SK-N-SH treated with all-trans-retinoic acid at 6 μM for 48 hours (cell line): ENCODE data around the gene DNAI4.

Experiments used
- CREB5 ChIP-seq: fragments of 250-450 bp; sonication (Bioruptor Pico); IDR thresholded peaks from 2 replicates; pipeline ENCODE4 v1.5.1; 2020; ENCODE audit warnings: low read depth, mild to moderate bottlenecking, moderate library complexity
- CSDC2 ChIP-seq: fragments of 250-450 bp; sonication (Bioruptor Pico); IDR thresholded peaks from 2 replicates; pipeline ENCODE4 v1.5.0; 2020; ENCODE audit warnings: mild to moderate bottlenecking, moderate library complexity
- ESRRG ChIP-seq: fragments of 250-450 bp; sonication (Bioruptor Pico); IDR thresholded peaks from 2 replicates; pipeline ENCODE4 v1.6.1; 2021; ENCODE audit warnings: mild to moderate bottlenecking
- GLIS3 ChIP-seq: fragments of 250-450 bp; sonication (Bioruptor Pico); IDR thresholded peaks from 2 replicates; pipeline ENCODE4 v1.5.0; 2020; ENCODE audit warnings: mild to moderate bottlenecking, moderate library complexity
- ISL1 ChIP-seq: fragments of 250-450 bp; sonication (Bioruptor Pico); IDR thresholded peaks from 2 replicates; pipeline ENCODE4 v2.1.2; 2022; ENCODE audit warnings: mild to moderate bottlenecking, moderate library complexity
- OSR1 ChIP-seq: fragments of 250-450 bp; sonication (Bioruptor Pico); IDR thresholded peaks from 2 replicates; pipeline ENCODE4 v1.8.0; 2022; ENCODE audit warnings: moderate library complexity, mild to moderate bottlenecking, inconsistent platforms
- TOX ChIP-seq: fragments of 250-450 bp; sonication (Bioruptor Pico); IDR thresholded peaks from 2 replicates; pipeline ENCODE4 v1.8.0; 2021; ENCODE audit warnings: mild to moderate bottlenecking, moderate library complexity, borderline replicate concordance
- ZFP3 ChIP-seq: fragments of 250-450 bp; sonication (Bioruptor Pico); IDR thresholded peaks from 2 replicates; pipeline ENCODE4 v1.5.0; 2020; ENCODE audit warnings: mild to moderate bottlenecking, moderate library complexity
- ZFP30 ChIP-seq: fragments of 450-650 bp; formaldehyde crosslinking; IDR thresholded peaks from 2 replicates; pipeline ENCODE4 v1.5.0; 2022; ENCODE audit warnings: mild to moderate bottlenecking, moderate library complexity
- ZNF565 ChIP-seq: fragments of 450-650 bp; formaldehyde crosslinking; conservative IDR thresholded peaks from 2 replicates; pipeline ENCODE4 v1.5.0; 2020; ENCODE audit warnings: low read depth, mild to moderate bottlenecking, moderate library complexity
- TF ChIP-seq, protein P1 (sequence below): fragments of 250-450 bp; sonication (Bioruptor Pico); IDR thresholded peaks from 2 replicates; pipeline ENCODE4 v1.5.1; 2021; ENCODE audit warnings: mild to moderate bottlenecking, moderate library complexity
- TF ChIP-seq, protein P2 (sequence below): fragments of 250-450 bp; sonication (Bioruptor Pico); IDR thresholded peaks from 2 replicates; pipeline ENCODE4 v1.8.0; 2020; ENCODE audit warnings: mild to moderate bottlenecking, moderate library complexity, borderline replicate concordance

- TF ChIP-seq CREB5 (no peak), TOX (CRISPR knock-in tag) (no peak), ZFP30 (CRISPR knock-in tag) (no peak), ZNF565 (CRISPR knock-in tag) (no peak), CSDC2 (CRISPR knock-in tag) (no peak), ZFP3 (CRISPR knock-in tag) (no peak), ISL1 (CRISPR knock-in tag) (no peak), GLIS3 (CRISPR knock-in tag) (no peak), ESRRG (no peak), OSR1 (CRISPR knock-in tag) (no peak)
- TF ChIP-seq, protein P1, sequence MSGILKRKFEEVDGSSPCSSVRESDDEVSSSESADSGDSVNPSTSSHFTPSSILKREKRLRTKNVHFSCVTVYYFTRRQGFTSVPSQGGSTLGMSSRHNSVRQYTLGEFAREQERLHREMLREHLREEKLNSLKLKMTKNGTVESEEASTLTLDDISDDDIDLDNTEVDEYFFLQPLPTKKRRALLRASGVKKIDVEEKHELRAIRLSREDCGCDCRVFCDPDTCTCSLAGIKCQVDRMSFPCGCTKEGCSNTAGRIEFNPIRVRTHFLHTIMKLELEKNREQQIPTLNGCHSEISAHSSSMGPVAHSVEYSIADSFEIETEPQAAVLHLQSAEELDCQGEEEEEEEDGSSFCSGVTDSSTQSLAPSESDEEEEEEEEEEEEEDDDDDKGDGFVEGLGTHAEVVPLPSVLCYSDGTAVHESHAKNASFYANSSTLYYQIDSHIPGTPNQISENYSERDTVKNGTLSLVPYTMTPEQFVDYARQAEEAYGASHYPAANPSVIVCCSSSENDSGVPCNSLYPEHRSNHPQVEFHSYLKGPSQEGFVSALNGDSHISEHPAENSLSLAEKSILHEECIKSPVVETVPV (CRISPR knock-in tag) = no peak
- TF ChIP-seq, protein P2, sequence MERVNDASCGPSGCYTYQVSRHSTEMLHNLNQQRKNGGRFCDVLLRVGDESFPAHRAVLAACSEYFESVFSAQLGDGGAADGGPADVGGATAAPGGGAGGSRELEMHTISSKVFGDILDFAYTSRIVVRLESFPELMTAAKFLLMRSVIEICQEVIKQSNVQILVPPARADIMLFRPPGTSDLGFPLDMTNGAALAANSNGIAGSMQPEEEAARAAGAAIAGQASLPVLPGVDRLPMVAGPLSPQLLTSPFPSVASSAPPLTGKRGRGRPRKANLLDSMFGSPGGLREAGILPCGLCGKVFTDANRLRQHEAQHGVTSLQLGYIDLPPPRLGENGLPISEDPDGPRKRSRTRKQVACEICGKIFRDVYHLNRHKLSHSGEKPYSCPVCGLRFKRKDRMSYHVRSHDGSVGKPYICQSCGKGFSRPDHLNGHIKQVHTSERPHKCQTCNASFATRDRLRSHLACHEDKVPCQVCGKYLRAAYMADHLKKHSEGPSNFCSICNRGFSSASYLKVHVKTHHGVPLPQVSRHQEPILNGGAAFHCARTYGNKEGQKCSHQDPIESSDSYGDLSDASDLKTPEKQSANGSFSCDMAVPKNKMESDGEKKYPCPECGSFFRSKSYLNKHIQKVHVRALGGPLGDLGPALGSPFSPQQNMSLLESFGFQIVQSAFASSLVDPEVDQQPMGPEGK (CRISPR knock-in tag) = no peak
Measured at GRCh38 chr1:66929691-66929998, 5.0 kb upstream of the DNAI4 start.
